ENCODE data around the gene SLC44A1.

The SLC44A1 gene

DNA sequence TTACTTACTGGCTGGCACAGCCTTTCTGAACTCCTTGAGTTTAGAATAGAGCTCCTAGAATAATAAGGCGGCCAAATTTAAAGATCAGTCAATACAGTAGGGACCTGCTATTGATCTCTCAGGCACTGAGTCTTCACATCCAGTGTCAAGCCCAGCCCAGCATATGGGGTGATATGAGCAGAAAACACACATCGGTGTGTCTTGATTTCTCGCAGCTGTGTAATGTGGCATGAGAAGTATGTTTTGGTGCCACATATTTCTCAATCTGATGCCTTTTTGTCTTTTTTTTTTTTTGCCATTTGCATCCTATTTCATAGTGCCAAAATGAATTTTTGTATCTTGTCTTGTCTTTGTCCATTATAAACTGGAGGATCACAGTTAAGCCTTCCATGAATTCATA is 152.0 kb downstream of the SLC44A1 start:
- DNase-seq = no peak

DNA sequence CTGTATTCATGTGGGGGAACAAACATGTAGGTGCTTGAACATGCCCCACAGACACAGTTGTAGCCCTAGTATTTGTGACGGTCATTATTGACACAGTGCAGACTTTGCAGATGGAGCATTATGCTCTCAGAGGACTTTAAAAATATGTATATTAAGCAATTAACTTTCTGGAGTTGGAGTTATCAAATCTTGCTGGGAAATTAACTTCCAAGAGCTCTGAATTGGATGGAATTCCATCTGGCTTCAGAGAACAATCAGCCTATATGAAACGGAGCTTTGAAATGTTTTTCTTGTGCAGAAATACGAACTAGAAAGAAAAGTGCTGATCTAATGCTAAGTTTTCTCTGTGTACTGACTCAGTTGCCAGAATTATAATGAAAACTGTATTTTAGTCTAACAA is 152.4 kb downstream of the SLC44A1 start:
- DNase-seq = no peak

DNA sequence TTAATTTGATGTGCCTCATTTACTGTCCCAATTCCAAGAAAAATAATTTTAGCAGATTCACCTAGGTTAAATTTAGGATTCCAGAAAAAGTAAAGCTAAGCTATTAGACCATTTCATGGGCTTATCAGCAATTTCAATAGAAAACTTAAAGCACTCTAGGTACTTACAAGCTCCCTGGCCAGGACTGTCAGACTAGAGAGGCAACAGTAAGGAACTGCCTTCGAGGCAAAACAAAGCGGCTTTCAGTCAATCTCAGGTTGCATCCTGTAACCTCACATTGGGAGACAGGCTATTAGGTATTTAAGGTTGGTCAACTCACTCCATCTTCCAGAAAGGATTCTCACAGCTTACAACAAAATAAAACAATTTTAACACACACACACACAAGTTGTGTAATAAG is 154.7 kb downstream of the SLC44A1 start:
- no peak for DNase-seq

DNA sequence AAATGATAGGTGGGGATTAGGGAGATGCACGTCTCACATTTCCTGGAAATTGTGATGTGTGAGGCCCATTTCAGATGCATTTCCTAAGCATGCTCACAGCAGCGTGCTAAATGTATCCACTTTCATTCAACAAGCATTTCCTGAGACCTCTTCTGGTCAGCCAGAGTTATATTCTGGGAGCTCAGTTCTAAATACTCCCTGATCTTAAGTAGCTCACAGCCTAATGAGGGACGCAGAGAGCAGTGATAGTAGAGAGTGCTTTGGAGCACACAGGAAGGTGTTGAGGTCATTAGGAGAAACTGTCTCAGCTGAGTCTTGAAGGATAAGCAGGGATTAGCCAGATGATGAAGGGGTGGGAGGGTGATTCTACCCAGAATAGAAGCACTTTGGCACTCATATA is 157.2 kb downstream of the SLC44A1 start:
- DNase-seq = no peak

DNA sequence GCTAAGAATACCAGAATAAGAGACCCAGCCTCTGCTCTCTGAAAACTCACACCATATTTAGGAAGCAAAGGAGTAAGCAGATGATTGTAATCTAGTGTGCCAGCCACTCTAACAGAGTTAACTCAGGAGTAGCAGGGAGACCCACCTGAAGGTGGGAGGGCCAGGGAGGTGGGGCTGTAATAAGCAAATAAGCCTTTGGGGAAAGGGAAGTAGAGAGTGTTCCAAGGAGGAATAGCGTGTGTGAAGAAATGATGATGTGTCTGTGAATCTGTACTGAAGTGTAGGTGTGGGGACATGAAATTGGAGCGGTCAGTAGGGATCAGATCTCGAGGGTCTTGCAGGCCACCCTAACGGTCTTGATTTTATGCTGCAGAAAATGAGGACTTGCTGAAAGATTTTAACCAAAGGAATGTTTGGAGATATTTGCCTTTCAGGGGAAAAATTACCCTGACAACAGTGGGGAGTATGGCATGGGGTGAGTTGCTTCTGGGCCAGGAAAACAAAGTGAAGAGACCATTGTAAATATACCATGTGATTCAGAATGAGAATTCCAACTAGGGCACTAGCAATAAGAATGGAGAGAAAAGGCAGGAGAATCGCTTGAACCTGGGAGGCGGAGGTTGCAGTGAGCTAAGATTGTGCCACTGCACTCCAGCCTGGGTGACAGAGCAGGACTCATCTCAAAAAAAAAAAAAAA is 159.2 kb downstream of the SLC44A1 start:
- no peak for DNase-seq

DNA sequence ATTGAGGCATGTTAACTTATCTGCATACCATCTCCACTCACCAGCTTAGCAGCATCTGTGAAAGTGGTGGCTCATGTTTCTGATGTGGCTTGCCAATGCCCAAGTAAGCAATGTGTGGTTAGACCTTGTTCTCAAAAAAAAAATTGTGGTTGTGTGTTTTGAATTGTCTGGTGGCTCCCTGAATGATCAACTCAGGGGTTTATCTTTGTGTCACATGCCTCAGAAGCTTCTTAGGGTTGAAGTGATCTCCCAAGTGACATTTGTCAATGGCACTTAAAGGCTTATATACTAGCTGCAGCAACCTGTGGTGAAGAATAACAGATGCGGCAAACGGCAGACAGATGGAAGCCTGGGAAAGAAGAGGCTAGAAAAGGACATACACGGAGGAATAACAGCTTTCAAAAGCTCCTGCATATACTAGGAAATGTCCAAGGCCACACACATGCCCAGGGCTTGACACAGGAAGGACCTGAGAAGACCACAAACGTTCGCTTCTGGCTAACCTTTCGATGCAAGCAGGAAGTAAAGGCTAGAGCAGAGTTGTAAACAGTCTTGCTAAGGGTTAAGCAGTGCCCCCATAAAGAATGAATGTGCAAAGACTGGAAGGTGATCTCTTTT is 161.2 kb downstream of the SLC44A1 start:
- no peak for DNase-seq

DNA sequence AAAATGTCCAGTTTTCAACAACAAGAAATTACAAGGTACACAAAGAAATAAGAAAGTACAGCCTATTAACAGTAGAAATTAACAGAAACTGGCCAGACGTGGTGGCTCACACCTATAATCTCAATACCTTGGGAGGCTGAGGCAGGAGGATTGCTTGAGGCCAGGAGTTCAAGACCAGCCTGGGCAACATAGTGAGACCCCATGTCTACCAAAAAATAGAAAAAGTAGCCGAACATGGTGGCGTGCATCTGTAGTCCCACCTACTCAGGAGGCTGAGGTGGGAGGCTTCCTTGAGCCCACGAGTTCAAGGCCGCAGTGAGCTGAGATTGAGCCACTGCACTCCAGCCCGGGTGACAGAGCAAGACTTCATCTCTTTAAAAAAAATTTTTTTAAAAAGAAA is 161.9 kb downstream of the SLC44A1 start:
- DNase-seq = no peak

DNA sequence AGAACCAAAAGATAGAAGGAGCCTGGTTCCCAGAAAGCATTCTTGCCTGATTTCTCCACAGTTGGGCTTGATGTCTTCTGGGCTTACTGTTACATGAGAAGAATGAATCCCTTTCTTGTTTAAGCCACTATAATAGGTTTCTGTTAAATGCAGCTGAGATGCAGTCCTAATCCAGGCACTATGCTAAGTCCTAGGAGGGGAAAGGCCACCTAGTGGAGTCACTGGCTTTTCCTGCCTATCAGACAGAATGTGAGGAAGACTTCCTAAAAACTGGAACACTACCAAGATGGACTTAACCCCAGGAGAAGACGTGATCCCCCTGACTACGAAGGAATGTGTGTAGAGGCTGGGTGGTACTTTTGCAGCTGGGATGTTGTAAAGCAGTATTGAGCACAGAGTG is 169.1 kb downstream of the SLC44A1 start:
- DNase-seq = peak in 1 of 4 experiments; percentile 16

DNA sequence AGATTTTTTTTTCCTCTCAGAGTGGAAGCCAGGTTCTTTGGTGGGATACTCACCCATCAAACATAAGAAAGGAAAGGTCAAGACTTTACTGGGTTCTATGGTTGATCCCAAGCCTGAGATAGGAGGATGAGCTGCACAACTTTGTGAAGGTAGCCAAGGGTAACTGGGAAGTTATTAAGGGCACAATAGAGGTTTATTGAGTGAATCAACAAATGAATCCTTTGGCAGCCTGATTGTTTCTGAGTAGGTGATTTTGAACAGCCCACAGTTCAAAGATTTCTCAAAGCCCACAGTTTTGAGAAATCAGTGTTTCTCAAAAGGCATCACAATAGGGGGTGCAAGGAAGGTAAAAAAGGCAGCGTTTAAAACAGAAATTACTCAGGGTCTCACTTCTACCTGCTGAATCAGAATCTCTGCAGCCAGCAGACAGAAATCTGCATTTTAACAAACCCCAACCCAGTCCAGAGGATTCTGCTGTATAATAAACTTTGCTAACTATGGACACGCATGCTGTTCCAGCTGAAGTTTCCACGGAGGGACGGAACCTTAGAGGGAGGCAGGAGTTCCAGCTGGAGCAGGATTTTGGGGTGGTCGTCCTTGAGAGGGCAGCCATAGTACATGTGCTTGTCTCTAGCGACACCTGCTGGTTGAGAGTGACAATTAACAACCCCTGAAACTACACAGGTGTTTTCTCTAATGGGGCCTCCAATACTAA is 170.7 kb downstream of the SLC44A1 start:
- peak; percentile 53 to 76 (median 60) for DNase-seq

DNA sequence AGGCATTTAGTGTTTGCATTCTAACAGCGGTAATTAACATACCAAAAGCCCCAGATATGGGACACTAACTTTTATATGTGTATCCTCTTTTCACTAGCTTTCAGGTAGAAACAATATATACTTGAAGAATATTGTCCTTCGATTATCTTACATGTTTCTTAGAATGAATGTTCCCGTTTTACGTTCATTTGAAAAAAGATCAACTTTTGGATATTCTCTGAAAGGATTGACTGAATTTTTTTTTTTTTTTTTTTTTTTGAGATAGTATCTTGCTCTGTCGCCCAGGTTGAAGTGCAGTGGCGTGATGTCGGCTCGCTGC is 171.2 kb downstream of the SLC44A1 start:
- DNase-seq = no peak

DNA sequence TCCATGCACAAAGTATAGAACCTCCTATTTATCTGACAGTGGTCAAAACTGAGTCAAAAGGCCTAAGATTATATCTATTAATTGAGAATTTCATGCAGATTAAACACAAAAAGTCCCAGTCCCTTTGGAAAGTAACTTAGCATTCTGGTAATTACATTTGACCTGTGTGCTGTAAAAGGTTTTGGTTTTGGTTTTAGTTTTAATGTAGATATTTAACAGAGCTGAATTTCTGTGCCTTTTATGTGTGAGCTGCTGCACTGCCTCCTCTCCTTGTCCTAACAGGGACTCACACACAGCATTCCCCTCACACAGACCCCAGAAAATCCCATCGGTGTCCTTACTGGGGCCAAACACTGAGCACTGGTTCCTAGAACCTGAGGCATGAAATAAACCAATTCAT is 172.4 kb downstream of the SLC44A1 start:
- DNase-seq = no peak

DNA sequence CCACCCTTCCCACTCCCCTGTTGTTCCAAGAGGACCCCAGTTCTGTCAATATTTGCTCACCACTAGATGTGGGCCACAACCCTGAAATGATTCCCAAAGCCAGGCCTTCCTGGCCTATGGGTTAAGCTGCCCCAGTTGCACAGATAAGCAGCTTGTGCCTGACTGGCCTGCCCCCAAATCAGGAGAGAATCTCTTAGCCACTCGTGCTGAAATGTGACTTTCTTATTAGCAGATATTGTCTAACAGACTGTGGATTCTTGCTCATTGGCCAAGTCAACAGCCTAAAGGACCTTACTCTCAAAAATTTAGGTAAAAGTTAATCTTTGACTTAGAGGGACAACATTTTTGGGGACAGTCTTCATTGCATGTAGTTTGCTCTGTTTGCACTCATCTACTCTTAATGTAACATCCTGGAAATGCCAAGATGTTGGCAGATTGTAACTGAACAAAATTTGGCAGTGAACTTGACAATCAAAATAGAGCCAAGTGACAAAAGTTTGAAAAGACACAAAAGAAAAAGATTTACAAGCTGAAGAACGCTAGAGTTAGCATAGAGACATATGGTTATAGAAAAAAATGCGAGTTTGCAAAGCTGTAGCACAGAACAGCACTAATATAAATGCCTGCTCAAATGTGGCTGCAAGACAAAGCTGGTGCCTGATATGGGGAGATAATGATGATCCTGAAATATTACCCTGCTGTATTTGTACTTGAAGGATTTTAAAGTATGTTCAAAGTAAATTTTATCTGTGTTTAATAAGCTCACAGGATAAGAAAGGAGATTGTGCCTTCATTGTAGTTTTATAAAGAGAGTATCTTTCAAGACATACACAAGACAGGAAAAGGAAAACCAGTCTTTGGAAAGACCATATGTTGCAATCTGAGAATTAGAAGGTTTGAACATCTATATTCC is 174.4 kb downstream of the SLC44A1 start:
- DNase-seq = no peak

DNA sequence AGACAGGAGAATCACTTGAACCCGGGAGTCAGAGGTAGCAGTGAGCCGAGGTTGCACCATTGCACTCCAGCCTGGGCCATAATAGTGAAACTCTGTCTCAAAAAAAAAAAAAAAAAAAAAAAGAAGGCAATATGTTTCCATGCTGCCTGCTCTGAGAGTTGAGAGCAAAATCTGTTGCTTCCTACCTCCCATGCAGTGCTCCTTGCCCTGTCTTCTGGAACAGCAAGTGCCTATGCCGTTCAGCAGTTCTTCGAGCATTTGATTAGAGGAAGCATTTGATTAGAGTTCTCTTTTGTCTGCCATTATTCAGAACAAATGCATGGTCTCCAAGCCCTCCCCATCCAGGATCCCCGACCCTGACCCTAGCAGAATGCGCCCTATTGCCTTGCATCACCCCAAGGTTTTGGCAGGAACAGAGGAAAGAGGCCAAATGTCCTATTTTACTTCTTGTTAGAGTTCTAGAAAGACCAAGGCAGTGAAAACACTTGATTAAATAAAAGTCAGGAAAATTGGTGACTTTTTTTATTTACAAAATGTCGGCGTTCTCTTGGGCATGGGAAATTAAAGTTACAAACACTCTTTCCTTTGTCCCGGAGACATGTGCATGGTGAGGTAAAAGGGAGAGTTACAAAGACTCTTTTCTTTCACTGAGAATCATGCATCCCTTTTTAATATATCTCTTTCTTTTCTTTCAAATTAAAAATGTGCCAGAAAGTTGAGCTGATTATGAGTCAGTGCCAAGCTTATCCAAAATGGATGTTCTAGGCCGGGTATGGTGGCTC is 175.6 kb downstream of the SLC44A1 start:
- DNase-seq = no peak

DNA sequence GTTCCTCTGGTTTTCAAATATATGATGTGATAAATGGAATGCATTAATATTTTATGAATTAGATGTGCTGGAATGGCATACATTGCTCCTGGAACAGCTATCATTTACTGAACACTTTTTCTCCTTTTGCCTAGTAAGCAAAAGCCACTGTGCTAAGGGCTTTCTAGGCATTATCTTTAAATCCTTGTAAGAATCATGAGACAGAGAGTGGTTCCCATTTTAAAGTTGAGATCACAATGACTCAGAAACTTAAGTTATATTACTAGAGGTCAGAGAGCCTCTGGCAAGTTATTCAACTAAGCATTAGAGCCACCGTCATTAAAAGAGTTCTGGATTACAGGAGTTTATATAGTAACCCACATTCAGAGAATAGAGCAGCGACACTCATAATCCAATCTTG is 176.7 kb downstream of the SLC44A1 start:
- DNase-seq = peak; percentile 40 to 88 (median 64)

DNA sequence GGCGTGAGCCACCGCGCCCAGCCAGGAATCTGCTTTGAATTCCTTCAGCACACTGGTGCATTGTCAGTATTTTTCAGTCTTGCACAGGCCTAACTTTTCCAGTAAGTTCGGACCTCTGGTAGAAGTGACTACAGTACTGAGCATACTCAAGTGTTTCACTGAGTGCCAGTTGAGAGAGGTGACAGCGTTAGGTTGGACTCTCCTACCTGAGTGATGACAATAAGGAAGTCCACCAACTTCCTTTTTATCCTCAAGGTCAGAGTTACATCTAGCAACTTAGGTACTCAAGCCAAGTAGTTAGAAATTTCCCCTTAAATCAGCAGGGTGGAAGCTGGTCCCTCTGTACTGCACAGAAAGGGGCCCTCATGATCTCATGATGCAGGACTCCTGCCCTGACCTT is 177.4 kb downstream of the SLC44A1 start:
- DNase-seq = peak in 1 of 4 experiments; percentile 16

DNA sequence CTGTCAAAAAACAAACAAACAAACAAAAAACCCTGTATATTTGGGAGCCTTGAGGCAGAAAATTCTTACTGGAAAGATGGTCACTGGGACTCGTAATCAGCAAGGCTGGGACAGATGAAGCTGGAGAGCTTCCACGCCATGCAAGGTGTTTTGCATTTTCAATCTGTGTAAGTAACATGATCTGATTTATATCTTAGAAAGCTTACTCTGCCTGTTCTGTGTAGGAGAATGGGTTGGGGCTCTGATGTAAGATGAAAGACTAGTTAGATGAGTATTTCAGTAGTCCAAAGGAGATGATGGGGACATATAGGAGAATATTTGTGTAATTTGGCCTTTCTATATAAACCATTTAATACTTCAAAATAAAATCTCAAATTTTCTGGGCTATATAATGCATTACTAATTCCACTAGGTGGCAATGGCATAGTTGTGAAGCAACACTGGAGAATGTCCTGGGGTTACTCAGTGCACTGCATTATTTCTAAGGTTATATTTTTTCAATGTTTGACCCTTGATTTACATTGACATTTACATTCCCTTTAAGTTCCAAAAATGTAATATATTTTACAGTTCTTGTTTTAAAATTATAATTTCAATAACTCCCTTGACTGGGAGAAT is 181.5 kb downstream of the SLC44A1 start:
- peak in 2 of 4 experiments; percentile 53 to 58 for DNase-seq

DNA sequence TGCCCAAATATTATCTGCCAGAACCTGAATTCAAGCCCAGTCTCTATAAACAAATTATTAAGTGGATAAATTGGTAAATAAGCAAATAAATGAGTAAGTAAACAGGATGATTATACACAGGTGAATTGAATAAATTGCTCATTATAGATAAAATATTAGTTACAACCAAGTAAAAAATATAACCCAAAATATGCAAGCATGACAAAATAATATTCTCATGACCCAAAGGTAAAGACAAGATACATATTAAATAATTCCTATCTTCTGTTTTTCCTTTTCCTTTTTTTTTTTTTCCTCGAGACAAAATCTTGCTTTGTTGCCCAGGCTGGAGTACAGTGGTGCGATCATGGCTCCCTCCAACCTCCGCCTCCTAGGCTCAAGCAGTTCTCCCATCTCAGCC is 182.2 kb downstream of the SLC44A1 start:
- no peak for DNase-seq

DNA sequence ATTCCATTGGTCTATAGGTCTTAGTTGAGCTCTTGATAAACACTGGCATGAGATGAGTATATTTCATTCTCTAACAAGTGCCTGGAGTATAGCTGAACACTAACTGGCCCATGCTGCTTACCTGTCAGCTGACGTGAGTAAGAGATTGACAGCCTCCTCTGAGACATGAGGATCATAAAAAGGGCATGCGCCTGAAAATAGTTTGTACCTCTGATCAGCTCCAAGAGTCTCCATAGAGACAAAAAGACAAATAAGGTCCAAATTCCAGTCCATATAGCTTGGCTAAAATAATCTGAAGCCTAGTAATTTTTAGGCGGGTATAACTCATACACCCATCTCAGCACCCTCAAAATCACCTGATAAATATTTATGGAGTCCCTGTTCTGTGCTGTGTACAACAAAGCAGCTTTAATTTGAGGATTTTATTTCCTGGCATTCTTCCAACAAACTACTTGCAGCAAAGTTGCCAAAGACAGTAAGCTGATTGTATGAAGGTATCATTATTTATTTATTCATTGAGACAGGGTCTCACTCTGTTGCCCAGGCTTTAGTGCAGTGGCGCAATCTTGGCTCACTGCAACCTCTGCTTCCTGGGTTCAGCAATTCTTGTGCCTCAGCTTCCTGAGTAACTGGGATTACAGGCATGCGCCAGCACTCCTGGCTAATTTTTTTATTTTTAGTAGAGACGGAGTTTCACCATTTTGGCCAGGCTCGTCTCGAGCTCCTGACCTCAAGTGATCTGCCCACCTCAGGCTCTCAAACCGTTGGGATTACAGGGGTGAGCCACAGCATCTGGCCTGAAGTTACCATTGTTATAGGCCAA is 187.2 kb downstream of the SLC44A1 start:
- no peak for DNase-seq

DNA sequence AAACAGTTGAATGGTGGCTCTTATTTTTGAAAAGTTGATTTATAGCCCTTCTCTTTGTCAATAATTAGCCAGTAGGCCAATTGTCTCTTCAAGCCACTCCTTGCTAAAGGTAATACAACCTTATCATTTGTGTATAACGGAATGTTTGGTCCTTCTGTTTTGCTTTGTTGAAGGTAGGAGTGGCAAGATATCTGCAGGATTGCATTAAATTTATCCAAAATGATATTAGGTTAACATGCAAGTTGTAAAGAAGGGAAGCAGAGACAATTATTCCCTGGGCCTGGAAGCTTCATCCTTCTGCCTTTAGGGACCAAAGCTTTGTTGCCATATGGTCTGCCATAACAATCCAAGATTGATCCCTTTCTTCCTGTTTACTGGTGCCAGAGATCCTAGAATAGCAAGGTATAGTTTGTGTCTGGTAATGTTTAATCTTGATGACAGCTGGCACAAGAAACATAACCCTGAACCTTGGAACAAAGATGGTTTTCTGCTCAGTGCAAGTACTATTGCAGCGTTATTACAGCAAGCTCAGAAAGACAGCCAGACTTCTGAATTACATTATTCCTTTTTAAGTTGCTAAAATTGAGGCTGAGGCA is 187.9 kb downstream of the SLC44A1 start:
- no peak for DNase-seq

DNA sequence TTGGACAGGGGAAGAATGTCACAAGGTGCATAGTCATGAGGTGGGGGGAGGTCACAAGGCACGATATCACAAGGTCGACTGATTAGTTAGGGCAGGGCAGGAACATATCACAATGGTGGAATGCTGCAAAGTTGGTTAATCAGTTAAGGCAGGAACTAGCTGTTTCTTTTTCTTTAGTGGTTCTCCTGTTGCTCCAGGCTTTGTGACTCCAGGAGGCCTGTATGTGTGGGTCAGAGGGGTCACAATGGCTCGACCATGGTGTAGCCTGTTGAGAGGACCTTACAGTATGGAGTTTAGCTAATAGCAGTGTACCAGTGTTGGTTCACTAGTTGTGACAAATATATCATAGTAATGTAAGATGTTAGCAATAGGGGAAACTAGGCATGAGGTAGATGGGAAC is 191.0 kb downstream of the SLC44A1 start:
- no peak for DNase-seq

Data from suppressor macrophage (primary cell).